GM12873 (cell line): ENCODE results near the gene SREK1.

Experiments
- TF ChIP-seq, protein P1 (sequence below): IDR thresholded peaks from 2 replicates; pipeline ENCODE4 v1.5.1; 2012; ENCODE audit warnings: low read depth, mild to moderate bottlenecking, moderate library complexity, low read length, control low read depth; ENCODE audit not compliant: insufficient read depth; ENCODE audit errors: missing control alignments

The SREK1 gene

DNA sequence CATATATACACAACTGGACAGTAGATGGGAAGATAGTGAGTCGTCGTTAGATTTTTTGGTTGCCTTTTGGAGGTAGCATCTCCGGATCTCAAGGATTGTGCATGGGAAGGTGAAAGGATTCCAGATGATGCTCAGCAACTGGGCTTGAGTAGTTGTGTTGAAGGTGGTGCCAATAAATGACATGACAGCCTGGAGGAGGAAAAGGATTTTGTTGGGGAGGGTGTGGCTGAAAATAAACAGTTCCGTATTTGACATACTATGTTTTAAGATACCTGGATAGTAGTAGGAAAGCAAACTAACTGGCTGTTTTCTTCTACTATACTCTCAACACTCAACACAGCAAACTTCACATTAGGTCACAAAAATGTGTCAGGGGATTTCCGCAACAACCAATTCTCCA is 62.4 kb downstream of the SREK1 start:
- TF ChIP-seq, protein P1, sequence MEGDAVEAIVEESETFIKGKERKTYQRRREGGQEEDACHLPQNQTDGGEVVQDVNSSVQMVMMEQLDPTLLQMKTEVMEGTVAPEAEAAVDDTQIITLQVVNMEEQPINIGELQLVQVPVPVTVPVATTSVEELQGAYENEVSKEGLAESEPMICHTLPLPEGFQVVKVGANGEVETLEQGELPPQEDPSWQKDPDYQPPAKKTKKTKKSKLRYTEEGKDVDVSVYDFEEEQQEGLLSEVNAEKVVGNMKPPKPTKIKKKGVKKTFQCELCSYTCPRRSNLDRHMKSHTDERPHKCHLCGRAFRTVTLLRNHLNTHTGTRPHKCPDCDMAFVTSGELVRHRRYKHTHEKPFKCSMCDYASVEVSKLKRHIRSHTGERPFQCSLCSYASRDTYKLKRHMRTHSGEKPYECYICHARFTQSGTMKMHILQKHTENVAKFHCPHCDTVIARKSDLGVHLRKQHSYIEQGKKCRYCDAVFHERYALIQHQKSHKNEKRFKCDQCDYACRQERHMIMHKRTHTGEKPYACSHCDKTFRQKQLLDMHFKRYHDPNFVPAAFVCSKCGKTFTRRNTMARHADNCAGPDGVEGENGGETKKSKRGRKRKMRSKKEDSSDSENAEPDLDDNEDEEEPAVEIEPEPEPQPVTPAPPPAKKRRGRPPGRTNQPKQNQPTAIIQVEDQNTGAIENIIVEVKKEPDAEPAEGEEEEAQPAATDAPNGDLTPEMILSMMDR: no peak

GRCh38 chr5:66207800-66208561 is 63.9 kb downstream of the SREK1 start:
- TF ChIP-seq, protein P1: no peak

GRCh38 chr5:66209350-66209749 is 65.2 kb downstream of the SREK1 start:
- TF ChIP-seq, protein P1: peak; percentile 19

DNA sequence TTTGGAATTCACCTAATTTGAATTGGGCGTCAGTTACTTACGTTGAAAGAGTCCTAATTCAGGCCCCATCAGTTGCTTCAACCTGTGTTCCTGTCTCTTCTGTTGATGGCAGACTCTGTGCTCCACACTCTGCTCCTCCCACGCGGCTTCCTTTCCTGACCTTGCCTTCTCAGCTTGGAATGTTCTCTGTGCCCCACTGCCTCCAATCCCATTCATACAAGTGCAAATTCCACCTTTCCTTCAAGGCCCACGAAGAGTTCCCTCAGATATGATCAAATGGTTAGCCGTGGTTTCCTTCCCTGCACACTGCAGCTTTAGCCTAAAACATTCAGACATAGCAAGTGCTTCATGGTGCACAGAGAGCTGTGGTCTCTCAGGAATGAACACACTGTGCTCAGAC is 65.7 kb downstream of the SREK1 start:
- TF ChIP-seq, protein P1: no peak

- TF ChIP-seq, protein P1: no peak
Measured at GRCh38 chr5:66213533-66213932, 69.4 kb downstream of the SREK1 start.

- TF ChIP-seq, protein P1: no peak
Measured at GRCh38 chr5:66222455-66222854, 78.4 kb downstream of the SREK1 start.

GRCh38 chr5:66223637-66224036 is 79.5 kb downstream of the SREK1 start:
- TF ChIP-seq, protein P1: peak; percentile 44

DNA sequence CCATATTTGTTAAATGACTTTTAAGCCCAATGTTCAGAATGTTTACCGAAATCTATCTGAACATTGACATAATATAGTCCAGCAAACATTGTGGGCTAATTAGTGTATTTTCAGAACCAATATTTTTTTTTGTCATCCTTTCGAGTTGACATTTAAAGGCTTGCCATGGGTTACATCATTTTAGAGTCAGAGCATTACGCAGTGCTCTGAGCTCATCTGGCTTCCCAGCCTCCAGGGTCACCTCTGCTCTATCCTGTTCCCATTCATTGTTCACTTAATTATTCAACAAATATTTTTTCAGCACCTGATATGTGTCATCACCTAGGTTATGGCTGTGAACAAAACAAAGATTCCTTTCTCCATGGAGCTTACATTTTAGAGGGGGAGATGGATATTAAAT is 80.2 kb downstream of the SREK1 start:
- TF ChIP-seq, protein P1: no peak
